SK-N-SH (cell line): ENCODE data around the gene OS9. TPM values are rescaled to one million over a fixed set of nuclear protein-coding genes. Genes with fewer than 3 reads are reported as not detected.

Experiments
- CTCF ChIA-PET: fragments of 300-600, 350-600 bp; formaldehyde crosslinking; extraction: SDS; loops from one replicate; lab custom pipeline; 2021; lab: Yijun Ruan, JAX
- POLR2A ChIA-PET: fragments of 350-600 bp; sonication (Branson Sonifier 250); formaldehyde crosslinking; extraction: SDS; loops from one replicate; lab custom pipeline; 2020; ENCODE audit warnings: antibody characterized with exemption, inconsistent platforms; lab: Yijun Ruan, JAX
- DNase-seq: peaks from one replicate; pipeline ENCODE4 v3.0.0; 2012
- H2AFZ ChIP-seq: fragments of 200-600 bp; sonication (generic); 2 replicates; pipeline ENCODE4 v1.8.1; 2016; ENCODE audit warnings: antibody characterized with exemption, mild to moderate bottlenecking, low read depth
- H3F3A ChIP-seq: fragments of 200-600 bp; sonication (generic); replicated peaks from 2 replicates; pipeline ENCODE3; 2016; ENCODE audit warnings: antibody characterized with exemption, mild to moderate bottlenecking; ENCODE audit not compliant: insufficient read depth
- H3K27ac ChIP-seq, 2 experiments: fragments of 200-500 bp in 1 of 2; fragments of 200-600 bp in 1 of 2; sonication (Bioruptor generic) in 1 of 2; sonication (generic), shearing (Covaris generic) in 1 of 2; 2 replicates each; pipeline versions ENCODE4 v1.5.1 to v1.6.1; 2014 to 2016; ENCODE audit warnings: low read depth in 2 of 2, inconsistent platforms in 1 of 2, low read length in 1 of 2, mild to moderate bottlenecking in 1 of 2, mixed read lengths in 1 of 2
- H3K27me3 ChIP-seq: fragments of 200-600 bp; sonication (generic), shearing (Covaris generic); 2 replicates; pipeline ENCODE4 v1.6.1; 2016; ENCODE audit warnings: mixed run types; ENCODE audit not compliant: insufficient read depth
- H3K36me3 ChIP-seq, 2 experiments: fragments of 200-500 bp in 1 of 2; fragments of 200-600 bp in 1 of 2; sonication (Bioruptor generic) in 1 of 2; sonication (generic) in 1 of 2; replicated peaks in 1 of 2; 2 replicates each; pipeline versions ENCODE3 to v1.5.1; 2014 to 2016; ENCODE audit warnings: low read length in 1 of 2, mild to moderate bottlenecking in 1 of 2; ENCODE audit not compliant: insufficient read depth in 2 of 2, control insufficient read depth in 1 of 2
- H3K4me1 ChIP-seq, 2 experiments: fragments of 200-500 bp in 1 of 2; fragments of 200-600 bp in 1 of 2; sonication (Bioruptor generic) in 1 of 2; sonication (generic), shearing (Covaris generic) in 1 of 2; 2 replicates each; pipeline versions ENCODE4 v1.5.1 to v1.6.1; 2014 to 2016; ENCODE audit warnings: low read depth in 1 of 2, low read length in 1 of 2, mixed run types in 1 of 2; ENCODE audit not compliant: insufficient read depth in 2 of 2, control insufficient read depth in 1 of 2
- H3K4me2 ChIP-seq: fragments of 200-600 bp; sonication (generic), shearing (Covaris generic); 2 replicates; pipeline ENCODE4 v1.6.1; 2017; ENCODE audit warnings: mixed run types
- H3K4me3 ChIP-seq, 2 experiments: fragments of 200-500 bp in 1 of 2; fragments of 200-600 bp in 1 of 2; sonication (Bioruptor generic) in 1 of 2; sonication (generic), shearing (Covaris generic) in 1 of 2; 2 replicates each; pipeline versions ENCODE4 v1.5.1 to v1.8.1; 2014 to 2016; ENCODE audit warnings: low read depth in 2 of 2, inconsistent platforms in 1 of 2, low read length in 1 of 2, mild to moderate bottlenecking in 1 of 2, mixed read lengths in 1 of 2, moderate library complexity in 1 of 2
- H3K79me2 ChIP-seq: fragments of 200-600 bp; sonication (generic); 2 replicates; pipeline ENCODE4 v1.8.1; 2017; ENCODE audit warnings: mild to moderate bottlenecking; ENCODE audit not compliant: insufficient read depth
- H3K9ac ChIP-seq: fragments of 200-600 bp; sonication (generic); 2 replicates; pipeline ENCODE4 v1.6.1; 2017; ENCODE audit warnings: mixed run types
- H3K9me2 ChIP-seq: fragments of 200-600 bp; sonication (generic); 2 replicates; pipeline ENCODE4 v1.6.1; 2017; ENCODE audit warnings: mixed run types
- H3K9me3 ChIP-seq: fragments of 200-600 bp; sonication (generic); 2 replicates; pipeline ENCODE4 v1.6.1; 2017; ENCODE audit warnings: mixed run types, mild to moderate bottlenecking, moderate library complexity
- H4K20me1 ChIP-seq: fragments of 200-600 bp; sonication (generic); 2 replicates; pipeline ENCODE4 v1.6.1; 2017; ENCODE audit warnings: mild to moderate bottlenecking, mixed run types; ENCODE audit not compliant: insufficient read depth
- ELF1 ChIP-seq: IDR thresholded peaks from 2 replicates; pipeline ENCODE4 v1.4.0; 2012
- EZH2phosphoT487 ChIP-seq: fragments of 200-600 bp; sonication (generic); IDR thresholded peaks from 2 replicates; pipeline ENCODE4 v1.6.1; 2017; ENCODE audit warnings: low read depth, mixed run types, mild to moderate bottlenecking, antibody characterized with exemption, moderate library complexity, borderline replicate concordance
- FOSL2 ChIP-seq: IDR thresholded peaks from 2 replicates; pipeline ENCODE4 v1.4.0; 2012; ENCODE audit warnings: low read depth, mild to moderate bottlenecking, moderate library complexity, borderline replicate concordance
- FOXJ3 ChIP-seq: sonication (generic); formaldehyde crosslinking; IDR thresholded peaks from 2 replicates; pipeline ENCODE4 v1.5.1; 2020; ENCODE audit warnings: mild to moderate bottlenecking, missing genetic modification reagents
- GATA2 ChIP-seq: sonication (generic); formaldehyde crosslinking; IDR thresholded peaks from 2 replicates; pipeline ENCODE4 v1.5.0; 2020; ENCODE audit warnings: mild to moderate bottlenecking, missing genetic modification reagents
- MEF2A ChIP-seq: IDR thresholded peaks from 2 replicates; pipeline ENCODE4 v1.4.0; 2012; ENCODE audit warnings: low read depth, borderline replicate concordance
- MXI1 ChIP-seq: IDR thresholded peaks from 2 replicates; pipeline ENCODE4 v1.6.1; 2012; ENCODE audit warnings: mild to moderate bottlenecking, low read depth, low read length, improper control_type of control experiment
- NRF1 ChIP-seq: IDR thresholded peaks from 2 replicates; pipeline ENCODE4 v1.6.1; 2012; ENCODE audit warnings: low read depth, mild to moderate bottlenecking, low read length
- PBX3 ChIP-seq: IDR thresholded peaks from 2 replicates; pipeline ENCODE4; 2012
- POLR2AphosphoS5 ChIP-seq: IDR thresholded peaks from 2 replicates; pipeline ENCODE4 v1.6.1; 2012; ENCODE audit warnings: low read depth, low read length
- RCOR1 ChIP-seq: fragments of 150-350 bp; IDR thresholded peaks from 2 replicates; pipeline ENCODE4 v1.6.1; 2017; ENCODE audit warnings: antibody characterized with exemption, low read length
- RFX5 ChIP-seq: IDR thresholded peaks from 2 replicates; pipeline ENCODE4 v1.6.1; 2012; ENCODE audit warnings: mild to moderate bottlenecking, improper control_type of control experiment, low read length
- SIN3A ChIP-seq: IDR thresholded peaks from 2 replicates; pipeline ENCODE4 v1.6.1; 2012; ENCODE audit warnings: low read depth, mild to moderate bottlenecking, low read length, moderate library complexity, borderline replicate concordance
- SMC3 ChIP-seq: IDR thresholded peaks from 2 replicates; pipeline ENCODE4 v1.6.1; 2012; ENCODE audit warnings: low read depth, low read length, improper control_type of control experiment
- TAF1 ChIP-seq: IDR thresholded peaks from 2 replicates; pipeline ENCODE4 v1.6.1; 2012; ENCODE audit warnings: low read depth, mild to moderate bottlenecking, low read length, moderate library complexity, borderline replicate concordance
- TCF12 ChIP-seq: IDR thresholded peaks from 2 replicates; pipeline ENCODE4 v1.4.0; 2012
- TEAD4 ChIP-seq: IDR thresholded peaks from 2 replicates; pipeline ENCODE4 v1.4.0; 2012; ENCODE audit warnings: mild to moderate bottlenecking, borderline replicate concordance; ENCODE audit not compliant: insufficient read depth
- USF1 ChIP-seq: IDR thresholded peaks from 2 replicates; pipeline ENCODE4 v1.4.0; 2012; ENCODE audit warnings: low read depth, borderline replicate concordance
- WGBS: methylation state at CpG from one replicate; pipeline ENCODE4 v1.1.6; 2017; ENCODE audit warnings: low lambda C conversion rate; 5-methylcytosine and 5-hydroxymethylcytosine counted together
- polyA plus RNA-seq, 3 experiments: library from polyadenylated mRNA; depleted of rRNA; stranded (reverse); fragments of >200 nt; gene quantifications; 2 replicates each; pipeline ENCODE4 v1.2.3, GENCODE V29; 2012
- TF ChIP-seq, protein P1 (sequence below): IDR thresholded peaks from 2 replicates; pipeline ENCODE4 v1.4.0; 2012; ENCODE audit warnings: low read depth

The OS9 gene
- polyA plus RNA-seq, 1 of the 3 experiments (the other 2 are of a cell fraction), result 280 TPM

DNA sequence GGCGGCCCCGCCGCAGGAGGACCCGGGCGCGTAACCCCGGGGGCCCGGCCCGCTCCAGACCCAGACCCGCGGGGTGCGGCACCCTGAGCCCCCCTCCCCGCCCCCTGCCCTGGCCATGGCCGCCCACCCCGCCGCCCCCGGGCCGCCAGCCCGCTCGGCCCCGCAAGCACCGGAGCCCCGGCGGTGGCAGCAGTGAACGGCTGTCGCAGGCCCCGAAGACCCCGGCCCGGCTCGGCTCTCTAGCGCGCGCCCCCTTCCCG is 61.2 kb downstream of the OS9 start:
- H3K4me3 ChIP-seq, result peak overlapping the region; percentile 73 to 79; a peak in 3 of 4 replicates
- no peaks in the 10 kb centered on the region for H3K9me2 ChIP-seq
- POLR2A ChIA-PET, result no interaction called here
- no peak for TF ChIP-seq MEF2A
- TF ChIP-seq USF1, result no peak
- TF ChIP-seq, all 33 proteins: peak for 0
- CTCF ChIA-PET, result interaction anchor here (1.4 kb wide), 1 partner anchor 10 kb away, joined by 5 read pairs; no protein-coding TSS in a partner anchor
- peaks cover 7% of the 10 kb centered on the region for H4K20me1 ChIP-seq
- peaks cover 8 to 37% of the 10 kb centered on the region in 2 experiments for H3K4me1 ChIP-seq
- H3K27me3 ChIP-seq, result no peaks in the 10 kb centered on the region
- no peak overlapping the region for H2AFZ ChIP-seq
- H3K9ac ChIP-seq, result no peak overlapping the region
- peak overlapping the region in 1 of 2 experiments; percentile 50; a peak in 1 of 4 replicates for H3K27ac ChIP-seq
- DNase-seq, result no peak
- H3K36me3 ChIP-seq, result peaks cover 12 to 24% of the 10 kb centered on the region in 2 experiments
- H3F3A ChIP-seq, result peaks cover 23% of the 10 kb centered on the region
- no CpG with 5 or more reads among the region's 34 CpGs for WGBS
- H3K79me2 ChIP-seq, result peaks cover 20% of the 10 kb centered on the region
- H3K4me2 ChIP-seq, result peak overlapping the region; percentile 97; the same call in 1 of the 2 replicates
- H3K9me3 ChIP-seq, result no peaks in the 10 kb centered on the region

DNA sequence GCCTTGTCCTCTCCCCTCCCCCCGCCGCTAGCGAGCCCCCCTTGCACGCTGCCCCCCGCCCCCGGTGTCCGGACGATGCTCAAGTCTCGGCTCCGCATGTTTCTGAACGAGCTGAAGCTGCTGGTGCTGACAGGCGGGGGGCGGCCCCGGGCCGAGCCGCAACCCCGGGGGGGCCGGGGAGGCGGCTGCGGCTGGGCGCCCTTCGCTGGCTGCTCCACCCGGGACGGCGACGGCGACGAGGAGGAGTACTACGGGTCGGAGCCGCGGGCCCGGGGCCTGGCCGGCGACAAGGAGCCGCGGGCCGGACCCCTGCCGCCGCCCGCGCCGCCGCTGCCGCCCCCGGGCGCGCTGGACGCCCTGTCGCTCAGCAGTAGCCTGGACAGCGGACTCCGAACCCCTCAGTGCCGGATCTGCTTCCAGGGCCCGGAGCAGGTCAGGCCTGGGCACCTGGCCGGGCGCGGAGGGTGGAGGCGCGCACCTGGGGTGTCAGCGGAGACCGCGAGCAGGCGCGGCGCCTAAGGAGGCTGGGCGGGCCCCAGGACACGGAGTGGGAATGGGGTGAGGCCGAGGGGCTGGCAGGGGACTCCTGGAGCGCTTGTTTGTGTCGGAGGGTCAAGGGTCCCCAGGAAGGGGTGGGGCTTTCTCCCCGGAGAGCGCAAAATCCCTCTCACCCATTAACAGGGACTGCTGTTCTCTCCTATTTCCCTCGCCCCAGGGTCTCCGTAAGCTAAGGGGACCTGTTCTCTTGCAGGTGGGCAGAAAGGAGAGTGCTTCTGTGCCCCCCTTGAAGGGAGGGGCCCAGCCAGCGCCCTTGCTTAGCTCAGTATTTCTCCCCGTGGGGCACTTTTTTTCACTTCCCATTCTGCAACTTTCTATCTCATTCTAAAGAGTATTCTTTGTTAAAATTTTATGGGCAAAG is 61.8 kb downstream of the OS9 start:
- peak overlapping the region; percentile 44; the same call in 1 of the 2 replicates for H3K9ac ChIP-seq
- peaks cover 14% of the 10 kb centered on the region for H3K79me2 ChIP-seq
- no peak overlapping the region for H2AFZ ChIP-seq
- peaks cover 6 to 21% of the 10 kb centered on the region in 2 experiments for H3K36me3 ChIP-seq
- 9% methylated on average over 10 of the region's 76 CpGs for WGBS
- no peaks in the 10 kb centered on the region for H3K9me3 ChIP-seq
- no peaks in the 10 kb centered on the region for H3K27me3 ChIP-seq
- CTCF ChIA-PET, result interaction anchor here (0.6 to 2.0 kb wide), 17 partner anchors 9 to 172 kb away, joined by 3 to 27 read pairs (median 5); partner anchors contain the start of genes CYP27B1, EEF1AKMT3, METTL1 and TSFM
- H3K27ac ChIP-seq, result peak overlapping the region in 1 of 2 experiments; percentile 50; a peak in 1 of 4 replicates
- H4K20me1 ChIP-seq, result peaks cover 7% of the 10 kb centered on the region
- H3K4me1 ChIP-seq, result peaks cover 8 to 33% of the 10 kb centered on the region in 2 experiments
- TF ChIP-seq RCOR1, result no peak
- no peak for TF ChIP-seq TAF1
- TF ChIP-seq MEF2A, result no peak
- TF ChIP-seq NRF1, result no peak
- no peak for TF ChIP-seq EZH2phosphoT487
- TF ChIP-seq PBX3, result no peak
- no peak for TF ChIP-seq SIN3A
- no peak for TF ChIP-seq RFX5
- TF ChIP-seq, protein P1, sequence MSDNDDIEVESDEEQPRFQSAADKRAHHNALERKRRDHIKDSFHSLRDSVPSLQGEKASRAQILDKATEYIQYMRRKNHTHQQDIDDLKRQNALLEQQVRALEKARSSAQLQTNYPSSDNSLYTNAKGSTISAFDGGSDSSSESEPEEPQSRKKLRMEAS, result no peak
- no peak for TF ChIP-seq ELF1
- TF ChIP-seq FOXJ3 (CRISPR knock-in tag), result no peak
- TF ChIP-seq SMC3, result no peak
- no peak for TF ChIP-seq TEAD4
- no peak for TF ChIP-seq FOSL2
- no peak for TF ChIP-seq GATA2
- no peak for TF ChIP-seq MXI1
- TF ChIP-seq TCF12, result no peak
- TF ChIP-seq USF1, result no peak
- no peak for TF ChIP-seq POLR2AphosphoS5
- POLR2A ChIA-PET, result interaction anchor here (1.3 to 1.9 kb wide), 2 partner anchors 11 kb away, joined by 3 to 9 read pairs; partner anchors contain the start of genes CYP27B1 and TSPAN31
- peaks cover 23% of the 10 kb centered on the region for H3F3A ChIP-seq
- DNase-seq, result peak; percentile 68
- H3K9me2 ChIP-seq, result no peaks in the 10 kb centered on the region
- H3K4me2 ChIP-seq, result peak overlapping the region; percentile 97
- H3K4me3 ChIP-seq, result peak overlapping the region; percentile 73 to 79
